ENCODE data around the gene GREM1. TPM values are rescaled to one million over a fixed set of nuclear protein-coding genes. Genes with fewer than 3 reads are reported as not detected.

GREM1 gene
- total RNA-seq, 1 experiment from 2014 or later: 2.2 TPM

- Histone ChIP-seq H3K9me3 (ENCODE audit: low read depth, low read length, poor library complexity, severe bottlenecking) (no peaks in the 10 kb centered on the region), H3K27ac (ENCODE audit: low read depth, low read length, poor library complexity, severe bottlenecking) (no peak overlapping the region), H3K36me3 (ENCODE audit: insufficient read depth, low read length, poor library complexity, severe bottlenecking) (no peaks in the 10 kb centered on the region), H3K27me3 (replicated peaks; ENCODE audit: insufficient read depth, low read depth, low read length, poor library complexity) (no peaks in the 10 kb centered on the region), H3K4me1 (ENCODE audit: insufficient read depth, low read length, poor library complexity, severe bottlenecking) (no peaks in the 10 kb centered on the region), H3K4me3 (ENCODE audit: low read depth, low read length, poor library complexity, severe bottlenecking) (no peak overlapping the region)
- CTCF ChIA-PET: no interaction called here
- POLR2A ChIA-PET (ENCODE audit: low non-redundant PET): no interaction called here
- intact Hi-C loops (cut with micrococcal nuclease; ENCODE audit: unreplicated experiment): no loop called here
- TF ChIP-seq, protein P1, sequence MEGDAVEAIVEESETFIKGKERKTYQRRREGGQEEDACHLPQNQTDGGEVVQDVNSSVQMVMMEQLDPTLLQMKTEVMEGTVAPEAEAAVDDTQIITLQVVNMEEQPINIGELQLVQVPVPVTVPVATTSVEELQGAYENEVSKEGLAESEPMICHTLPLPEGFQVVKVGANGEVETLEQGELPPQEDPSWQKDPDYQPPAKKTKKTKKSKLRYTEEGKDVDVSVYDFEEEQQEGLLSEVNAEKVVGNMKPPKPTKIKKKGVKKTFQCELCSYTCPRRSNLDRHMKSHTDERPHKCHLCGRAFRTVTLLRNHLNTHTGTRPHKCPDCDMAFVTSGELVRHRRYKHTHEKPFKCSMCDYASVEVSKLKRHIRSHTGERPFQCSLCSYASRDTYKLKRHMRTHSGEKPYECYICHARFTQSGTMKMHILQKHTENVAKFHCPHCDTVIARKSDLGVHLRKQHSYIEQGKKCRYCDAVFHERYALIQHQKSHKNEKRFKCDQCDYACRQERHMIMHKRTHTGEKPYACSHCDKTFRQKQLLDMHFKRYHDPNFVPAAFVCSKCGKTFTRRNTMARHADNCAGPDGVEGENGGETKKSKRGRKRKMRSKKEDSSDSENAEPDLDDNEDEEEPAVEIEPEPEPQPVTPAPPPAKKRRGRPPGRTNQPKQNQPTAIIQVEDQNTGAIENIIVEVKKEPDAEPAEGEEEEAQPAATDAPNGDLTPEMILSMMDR (conservative IDR thresholded peaks at IDR 0.05; ENCODE audit: low read depth, low read length): no peak
- no peak for TF ChIP-seq EZH2 (IDR thresholded peaks at IDR 0.05; ENCODE audit: borderline replicate concordance, low read depth, low read length, poor library complexity, severe bottlenecking)
- BruUV-seq (replicated peaks): no TSS peak
- DNase-seq (ENCODE audit: low spot score): no peak
Measured at GRCh38 chr15:32679298-32679690, 38.5 kb upstream of the GREM1 start.

DNA sequence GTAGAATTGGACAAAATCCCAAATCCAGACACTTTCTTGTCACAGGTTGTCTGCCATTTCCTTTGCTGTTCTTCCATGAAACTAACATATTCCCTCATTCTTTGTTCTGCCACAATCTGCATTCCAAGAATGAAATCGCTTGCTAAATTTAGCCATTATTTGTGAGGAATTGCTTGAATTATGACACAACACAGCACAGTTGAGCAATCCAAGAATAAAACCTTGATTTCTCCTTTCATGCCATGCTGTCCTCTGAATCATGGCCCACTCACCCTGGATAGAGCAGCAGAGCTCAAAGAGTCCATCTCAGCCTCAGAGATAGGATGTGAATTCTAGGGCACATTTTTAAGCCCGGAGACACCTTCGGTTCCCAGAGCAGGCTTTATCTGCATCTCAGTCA lies 35.2 kb upstream of the GREM1 start:
- intact Hi-C loops (cut with micrococcal nuclease; ENCODE audit: unreplicated experiment): loop anchor here (5.0 kb wide), 1 partner anchor 35 kb away; the partner anchor contains the start of gene GREM1
- no peak for TF ChIP-seq EZH2 (IDR thresholded peaks at IDR 0.05; ENCODE audit: borderline replicate concordance, low read depth, low read length, poor library complexity, severe bottlenecking)
- TF ChIP-seq, protein P1 (conservative IDR thresholded peaks at IDR 0.05; ENCODE audit: low read depth, low read length): no peak
- no peaks in the 10 kb centered on the region for H3K9me3 ChIP-seq (ENCODE audit: low read depth, low read length, poor library complexity, severe bottlenecking)
- ChIA-PET CTCF (no interaction called here), POLR2A (ENCODE audit: low non-redundant PET) (interaction anchor here (0.8 kb wide), 1 partner anchor 337 kb away, joined by 3 read pairs; no protein-coding TSS in a partner anchor)
- no TSS peak for BruUV-seq (replicated peaks)
- H3K4me3 ChIP-seq (ENCODE audit: low read depth, low read length, poor library complexity, severe bottlenecking): no peak overlapping the region
- H3K27ac ChIP-seq (ENCODE audit: low read depth, low read length, poor library complexity, severe bottlenecking): no peak overlapping the region
- H3K36me3 ChIP-seq (ENCODE audit: insufficient read depth, low read length, poor library complexity, severe bottlenecking): no peaks in the 10 kb centered on the region
- no peak for DNase-seq (ENCODE audit: low spot score)
- H3K27me3 ChIP-seq (replicated peaks; ENCODE audit: insufficient read depth, low read depth, low read length, poor library complexity): no peaks in the 10 kb centered on the region
- no peaks in the 10 kb centered on the region for H3K4me1 ChIP-seq (ENCODE audit: insufficient read depth, low read length, poor library complexity, severe bottlenecking)

- no peaks in the 10 kb centered on the region for H3K27me3 ChIP-seq (replicated peaks; ENCODE audit: insufficient read depth, low read depth, low read length, poor library complexity)
- intact Hi-C loops (cut with micrococcal nuclease; ENCODE audit: unreplicated experiment): loop anchor here (5.0 kb wide), 1 partner anchor 34 kb away; the partner anchor contains the start of gene GREM1
- no peak for DNase-seq (ENCODE audit: low spot score)
- no peak for TF ChIP-seq EZH2 (IDR thresholded peaks at IDR 0.05; ENCODE audit: borderline replicate concordance, low read depth, low read length, poor library complexity, severe bottlenecking)
- TF ChIP-seq, protein P1 (conservative IDR thresholded peaks at IDR 0.05; ENCODE audit: low read depth, low read length): no peak
- H3K4me3 ChIP-seq (ENCODE audit: low read depth, low read length, poor library complexity, severe bottlenecking): no peak overlapping the region
- no peak overlapping the region for H3K27ac ChIP-seq (ENCODE audit: low read depth, low read length, poor library complexity, severe bottlenecking)
- H3K4me1 ChIP-seq (ENCODE audit: insufficient read depth, low read length, poor library complexity, severe bottlenecking): no peaks in the 10 kb centered on the region
- H3K9me3 ChIP-seq (ENCODE audit: low read depth, low read length, poor library complexity, severe bottlenecking): no peaks in the 10 kb centered on the region
- ChIA-PET POLR2A (ENCODE audit: low non-redundant PET) (interaction anchor here (0.8 kb wide), 1 partner anchor 337 kb away, joined by 3 read pairs; no protein-coding TSS in a partner anchor), CTCF (no interaction called here)
- no TSS peak for BruUV-seq (replicated peaks)
- H3K36me3 ChIP-seq (ENCODE audit: insufficient read depth, low read length, poor library complexity, severe bottlenecking): no peaks in the 10 kb centered on the region
Measured at GRCh38 chr15:32682977-32683630, 34.7 kb upstream of the GREM1 start.
